ENCODE results near the gene MED29. TPM values are rescaled to one million over a fixed set of nuclear protein-coding genes. Genes with fewer than 3 reads are reported as not detected.
"Not testable (repeated sequence)": the region's sequence is repeated elsewhere in the genome, so short reads cannot be mapped to it uniquely, and the experiment has no call there.

MED29 gene
- total RNA-seq, 1 donor from 2014 or later: 25.1 TPM

DNA sequence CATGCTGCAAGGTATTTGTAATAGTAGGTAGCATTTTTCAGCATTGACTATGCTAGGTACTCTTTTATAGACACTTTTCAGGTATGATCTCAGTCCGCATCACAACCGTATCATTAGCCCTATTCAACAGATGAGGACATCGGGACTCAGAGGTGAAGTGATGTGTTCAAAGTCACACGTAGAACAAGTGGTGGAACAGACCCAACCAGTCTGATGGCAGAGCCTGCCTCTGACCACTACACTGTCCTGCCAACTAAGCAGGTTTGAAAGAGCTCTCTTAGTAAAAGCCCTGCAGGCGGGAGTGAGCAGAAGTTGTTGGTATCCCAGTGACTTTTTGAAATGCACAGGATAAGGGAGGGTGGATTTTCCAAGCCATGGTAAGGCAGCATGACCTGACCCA is 20.4 kb upstream of the MED29 start:
- DNase-seq (ENCODE audit: extremely low read depth, low read depth, low spot score): no peak

GRCh38 chr19:39372047-39372802 is 19.0 kb upstream of the MED29 start:
- peak; percentile 34 for DNase-seq (ENCODE audit: extremely low read depth, low read depth, low spot score)

DNA sequence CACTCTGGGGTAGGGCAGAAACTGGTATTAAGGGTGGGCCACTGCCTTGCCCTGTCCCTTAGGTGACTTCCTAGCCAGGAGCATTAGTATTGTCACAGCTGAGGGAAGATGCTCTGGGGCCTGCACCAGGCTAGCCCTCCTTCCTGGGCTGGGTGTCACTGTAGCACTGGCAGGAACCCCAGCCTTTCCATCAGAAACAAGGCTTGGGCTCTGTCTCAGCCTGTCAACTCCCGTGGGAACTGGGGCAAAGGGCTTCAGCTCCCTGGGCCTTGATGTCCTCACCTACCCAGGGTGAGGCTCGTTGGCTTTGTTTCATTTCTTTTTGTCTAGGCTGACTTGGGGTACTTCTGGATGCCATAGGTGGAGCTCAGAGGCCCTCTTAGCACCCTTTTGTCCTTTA is 18.2 kb upstream of the MED29 start:
- DNase-seq (ENCODE audit: extremely low read depth, low read depth, low spot score): no peak

DNA sequence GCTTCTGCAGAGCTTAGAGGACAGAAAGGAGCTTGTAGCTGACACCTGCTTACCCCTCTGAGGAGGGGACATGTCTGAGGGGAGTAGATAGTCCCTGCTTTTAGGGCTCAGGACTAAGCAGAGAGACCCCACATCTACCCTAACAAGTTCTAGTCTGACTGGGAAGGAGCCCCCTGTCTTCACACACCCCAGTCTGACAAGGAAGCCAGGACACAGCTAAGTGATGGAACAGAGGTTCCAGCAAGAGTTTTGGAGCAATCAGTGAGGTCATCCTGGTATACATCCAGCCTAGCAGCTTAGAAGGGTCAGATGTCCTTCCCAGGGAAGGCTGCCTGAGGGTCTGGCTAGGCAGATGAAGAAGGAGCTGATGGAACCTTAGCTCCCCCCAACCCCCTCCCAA is 15.2 kb upstream of the MED29 start:
- no peak for DNase-seq (ENCODE audit: extremely low read depth, low read depth, low spot score)

DNA sequence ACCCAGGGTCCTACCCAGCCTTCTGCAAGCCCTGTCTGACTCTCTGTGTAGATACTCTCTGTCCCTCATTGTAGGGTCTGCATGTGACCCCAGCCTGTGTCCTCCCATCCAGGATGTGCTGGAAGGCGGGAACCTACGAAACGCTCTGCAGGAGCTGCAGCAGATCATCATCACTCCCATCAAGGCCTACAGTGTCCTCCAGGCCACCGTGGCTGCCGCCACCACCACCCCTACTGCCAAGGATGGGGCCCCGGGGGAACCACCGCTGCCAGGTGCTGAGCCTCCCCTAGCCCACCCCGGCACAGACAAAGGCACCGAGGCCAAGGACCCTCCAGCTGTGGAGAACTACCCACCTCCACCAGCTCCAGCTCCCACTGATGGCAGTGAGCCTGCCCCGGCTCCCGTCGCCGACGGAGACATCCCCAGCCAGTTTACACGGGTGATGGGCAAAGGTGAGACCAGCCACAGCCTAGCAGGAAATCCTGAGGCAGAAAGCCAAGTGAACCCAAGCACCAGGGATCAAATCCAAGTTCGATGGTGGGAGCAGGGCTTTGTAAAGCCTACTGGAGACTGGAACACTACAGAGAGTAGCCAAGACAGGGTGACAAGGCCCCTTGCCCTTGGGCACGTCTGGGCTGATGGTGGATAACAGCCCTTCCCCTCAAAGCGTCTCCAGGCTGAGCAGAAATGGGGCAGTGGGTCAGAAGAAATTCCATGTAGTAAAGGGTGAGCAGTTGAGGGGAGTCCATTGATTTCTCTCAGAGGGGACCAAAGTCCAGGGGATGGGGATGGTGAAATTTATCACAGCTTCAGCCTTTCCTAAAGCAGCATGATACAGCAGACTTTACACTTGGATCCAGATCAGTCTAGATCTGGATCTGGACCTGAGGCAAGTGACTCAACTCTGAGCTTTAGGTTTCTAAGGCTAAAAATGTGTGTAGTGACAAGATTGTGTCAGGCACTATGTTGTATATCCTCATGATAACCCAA is 13.5 kb upstream of the MED29 start:
- no peak for DNase-seq (ENCODE audit: extremely low read depth, low read depth, low spot score)

GRCh38 chr19:39379366-39379765 is 11.8 kb upstream of the MED29 start:
- not testable (repeated sequence) for DNase-seq (ENCODE audit: extremely low read depth, low read depth, low spot score)

DNA sequence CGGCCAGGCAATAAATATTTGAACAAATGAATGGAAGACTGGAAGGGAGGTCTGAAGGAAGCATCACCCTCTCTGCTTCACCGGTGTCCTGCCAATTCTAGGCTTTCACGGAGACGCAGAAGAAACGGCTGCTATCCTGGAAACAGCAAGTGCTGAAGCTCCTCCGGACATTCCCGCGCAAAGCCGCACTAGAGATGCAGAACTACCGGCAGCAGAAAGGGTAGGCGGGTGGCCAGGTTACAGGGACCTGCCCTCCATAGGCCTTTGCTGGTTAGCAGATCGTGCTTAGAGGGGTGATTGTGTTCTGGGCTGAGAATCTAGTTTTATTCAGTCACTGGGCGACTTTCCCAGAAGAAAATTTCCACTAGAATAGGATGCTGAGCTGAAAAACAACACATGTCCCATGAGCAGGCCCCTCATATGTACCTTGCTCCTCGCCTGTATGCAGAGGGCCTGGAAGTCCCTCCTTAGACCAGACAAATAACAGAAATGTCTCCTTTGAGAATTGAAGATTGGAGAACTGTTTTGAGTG is 11.2 kb upstream of the MED29 start:
- DNase-seq (ENCODE audit: extremely low read depth, low read depth, low spot score): no peak

- no peak for DNase-seq (ENCODE audit: extremely low read depth, low read depth, low spot score)
These were observed 10.4 kb upstream of the MED29 start for GRCh38 chr19:39380521-39381502.

DNA sequence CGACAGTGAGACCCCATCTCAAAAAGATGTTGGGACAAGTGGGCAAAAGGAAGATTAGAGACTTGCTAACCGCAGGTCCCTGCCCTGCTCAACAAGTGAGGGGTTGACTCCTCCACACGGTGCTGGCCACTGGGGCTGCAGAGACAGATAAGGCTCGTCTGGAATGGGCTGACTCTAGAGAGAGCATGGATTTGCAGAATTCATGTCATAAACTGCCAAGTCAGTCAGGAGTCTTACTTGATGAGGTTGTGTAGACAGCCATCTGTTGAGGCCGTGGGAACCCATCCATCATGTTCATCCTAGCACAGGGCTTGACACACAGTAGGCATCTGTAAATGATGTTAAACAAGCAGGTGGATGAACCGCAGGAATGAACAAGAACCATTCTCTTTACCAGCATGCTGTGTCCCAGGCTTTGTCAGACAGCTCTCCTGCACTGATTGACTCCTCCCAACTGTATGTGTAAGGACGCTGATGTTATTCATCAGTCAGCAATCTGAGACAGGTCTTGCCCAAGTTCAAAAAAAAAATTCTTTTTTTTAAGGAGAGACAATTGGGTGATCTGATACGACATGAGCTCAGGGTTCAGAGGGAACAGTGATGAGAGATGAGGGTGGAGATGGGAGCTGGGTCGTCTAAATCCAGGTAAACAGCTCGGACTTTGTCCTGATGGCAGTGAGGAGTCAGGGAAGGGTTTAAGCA is 9.1 kb upstream of the MED29 start:
- DNase-seq (ENCODE audit: extremely low read depth, low read depth, low spot score): no peak

- no peak for DNase-seq (ENCODE audit: extremely low read depth, low read depth, low spot score)
These were observed 8.0 kb upstream of the MED29 start for GRCh38 chr19:39382991-39383828.

DNA sequence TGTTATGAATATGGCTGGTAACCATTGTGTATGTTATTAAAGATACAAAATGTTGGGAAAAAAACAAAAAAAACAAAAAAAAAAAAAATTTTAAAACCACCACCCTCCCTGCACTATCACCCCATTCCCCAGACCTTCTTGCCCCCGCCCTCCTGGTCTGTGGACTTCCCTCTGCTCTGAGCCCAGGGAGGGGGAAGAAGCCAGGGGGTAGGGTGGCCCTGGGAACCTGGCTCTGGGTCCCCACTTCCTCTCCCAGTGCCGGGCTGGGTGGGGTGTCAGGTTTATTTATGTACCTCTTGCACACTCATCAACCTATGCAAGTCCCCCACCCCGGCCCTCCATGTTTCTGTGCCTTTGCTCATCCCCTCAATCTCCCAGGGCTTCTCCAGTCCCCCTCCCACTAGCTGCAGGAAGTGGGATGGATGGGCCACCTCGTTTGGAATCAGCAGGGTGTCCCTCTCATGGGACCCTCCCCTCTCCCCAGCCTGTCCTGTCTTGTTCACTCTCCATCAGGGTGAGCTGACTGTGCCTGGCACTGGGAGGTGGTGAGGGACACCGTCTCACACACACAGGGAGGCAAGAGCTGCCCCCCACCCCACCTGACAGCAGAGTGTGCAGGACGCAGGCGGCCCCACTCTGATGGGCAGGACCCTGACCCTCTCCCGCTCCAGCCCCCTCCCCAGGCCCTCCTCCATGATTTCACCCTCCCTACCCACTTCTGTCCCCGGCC is 6.2 kb upstream of the MED29 start:
- DNase-seq (ENCODE audit: extremely low read depth, low read depth, low spot score): no peak

DNA sequence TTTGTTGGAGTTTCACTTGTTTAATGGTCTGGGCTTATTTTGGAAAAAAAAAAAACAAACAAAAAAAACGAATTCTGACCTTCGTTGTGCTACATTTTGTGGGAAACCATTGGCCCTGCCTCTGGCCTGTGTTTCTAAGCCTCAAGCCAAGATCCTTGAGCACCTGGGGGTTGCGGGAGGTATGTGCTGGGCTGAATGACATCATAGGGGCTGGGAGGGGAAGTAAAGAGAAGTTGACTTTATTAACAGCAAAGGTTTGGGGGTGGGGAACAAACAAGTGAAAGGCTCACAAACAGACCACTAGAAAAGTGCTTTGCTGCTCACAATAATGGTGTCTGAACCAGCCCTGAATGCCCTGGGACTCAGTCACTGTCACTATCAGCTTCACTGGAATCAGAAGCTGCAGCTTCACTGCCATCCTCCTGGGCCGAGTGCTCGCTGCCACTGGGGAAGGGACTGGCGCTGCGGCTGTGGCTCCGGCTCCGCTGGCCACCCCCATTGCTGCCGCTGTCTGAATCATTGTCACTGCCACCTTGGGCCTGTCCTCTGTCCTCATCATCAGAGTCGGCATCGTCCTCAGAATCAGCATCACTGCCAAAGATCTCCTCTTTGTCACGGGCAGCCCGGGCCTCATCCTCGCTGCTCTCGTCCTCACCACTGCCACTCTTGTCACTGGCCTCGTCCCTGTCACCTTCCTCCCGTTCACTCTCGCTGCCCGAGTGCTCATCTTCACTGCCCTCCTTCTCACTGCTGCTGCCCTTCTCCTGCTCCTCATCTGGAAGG is 5.4 kb upstream of the MED29 start:
- DNase-seq (ENCODE audit: extremely low read depth, low read depth, low spot score): no peak

GRCh38 chr19:39386557-39386956 is 4.6 kb upstream of the MED29 start:
- DNase-seq (ENCODE audit: extremely low read depth, low read depth, low spot score): no peak

DNA sequence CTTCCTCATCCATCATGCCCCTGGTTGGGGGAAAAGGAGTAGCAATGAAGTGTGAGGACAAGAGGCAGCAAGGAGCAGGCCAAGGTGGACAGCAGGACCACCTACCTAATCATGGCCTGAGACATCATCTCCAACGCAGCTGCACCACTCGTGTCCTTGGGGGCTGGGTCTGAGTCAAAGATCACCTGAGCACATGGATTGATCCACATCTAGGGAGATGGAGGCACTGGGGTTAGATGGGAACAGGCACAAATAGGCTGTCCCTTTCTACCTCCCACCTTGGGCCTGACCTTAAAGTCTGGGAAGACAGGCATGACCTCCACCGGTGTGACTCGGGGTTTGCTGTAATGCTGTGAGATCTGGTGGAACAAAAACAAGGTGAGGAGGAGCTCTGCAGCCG is 2.5 kb upstream of the MED29 start:
- DNase-seq (ENCODE audit: extremely low read depth, low read depth, low spot score): no peak

DNA sequence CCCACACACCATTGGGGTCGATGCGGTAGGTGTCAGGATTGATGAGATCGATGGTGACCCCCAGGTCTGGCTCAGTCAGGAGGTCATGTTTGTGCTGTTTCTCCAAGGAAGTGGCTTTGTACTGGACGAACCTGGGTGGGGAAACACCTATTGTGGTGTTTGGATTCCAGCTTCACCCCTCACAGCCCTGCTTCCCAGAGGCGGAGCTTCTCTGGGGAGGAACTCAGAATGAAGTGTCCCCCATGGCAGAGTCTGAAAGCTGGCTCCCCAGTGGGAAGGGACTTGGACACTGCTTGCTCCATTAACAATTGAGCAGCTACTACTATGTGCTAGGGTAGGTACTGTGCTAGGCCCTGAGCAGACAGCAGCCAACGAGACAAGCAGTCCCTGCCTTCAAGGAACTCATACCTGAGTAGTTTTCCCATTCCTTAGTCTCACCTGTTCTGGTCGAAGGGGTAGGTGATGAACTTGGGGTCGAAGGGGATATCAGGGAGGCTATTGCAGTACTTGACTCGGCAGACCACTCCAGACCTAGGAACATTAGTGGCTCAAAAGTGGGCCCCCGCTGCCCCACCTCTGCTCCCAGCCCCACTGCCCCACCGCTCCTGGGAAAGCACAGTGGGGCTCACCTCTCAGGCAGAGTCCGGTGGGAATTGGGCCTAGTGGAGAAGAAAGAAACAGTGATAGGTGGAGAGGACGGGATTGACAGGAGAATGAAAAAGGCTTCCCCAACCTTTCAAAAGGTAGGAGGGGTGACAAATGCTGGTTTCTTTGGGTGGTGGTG is 1.4 kb upstream of the MED29 start:
- no peak for DNase-seq (ENCODE audit: extremely low read depth, low read depth, low spot score)

DNA sequence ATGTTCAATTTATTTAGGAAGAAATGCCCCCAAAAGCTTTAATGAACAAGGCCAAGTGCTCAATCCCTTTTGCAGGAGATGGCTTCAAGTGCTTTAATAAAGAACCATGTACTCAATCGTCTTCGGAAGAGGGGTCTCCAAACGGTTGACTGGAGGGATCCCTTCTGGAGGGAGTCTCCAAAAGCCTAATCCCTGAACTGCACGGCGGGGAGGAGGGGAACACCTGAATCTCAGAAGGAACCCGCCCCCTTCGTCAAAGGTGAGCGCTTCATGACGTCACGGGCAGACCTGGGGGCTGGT is 777 bp upstream of the MED29 start:
- DNase-seq (ENCODE audit: extremely low read depth, low read depth, low spot score): no peak
